SK-N-SH (cell line): ENCODE measurements around the gene UBE2G2. TPM values are rescaled to one million over a fixed set of nuclear protein-coding genes. Genes with fewer than 3 reads are reported as not detected.

Source experiments
- CTCF ChIA-PET: fragments of 300-600, 350-600 bp; formaldehyde crosslinking; extraction: SDS; loops from one replicate; lab custom pipeline; 2021; lab: Yijun Ruan, JAX
- POLR2A ChIA-PET: fragments of 350-600 bp; sonication (Branson Sonifier 250); formaldehyde crosslinking; extraction: SDS; loops from one replicate; lab custom pipeline; 2020; ENCODE audit warnings: antibody characterized with exemption, inconsistent platforms; lab: Yijun Ruan, JAX
- DNase-seq: peaks from one replicate; pipeline ENCODE4 v3.0.0; 2012
- H2AFZ ChIP-seq: fragments of 200-600 bp; sonication (generic); 2 replicates; pipeline ENCODE4 v1.8.1; 2016; ENCODE audit warnings: antibody characterized with exemption, mild to moderate bottlenecking, low read depth
- H3F3A ChIP-seq: fragments of 200-600 bp; sonication (generic); replicated peaks from 2 replicates; pipeline ENCODE3; 2016; ENCODE audit warnings: antibody characterized with exemption, mild to moderate bottlenecking; ENCODE audit not compliant: insufficient read depth
- H3K27ac ChIP-seq, 2 experiments: fragments of 200-500 bp in 1 of 2; fragments of 200-600 bp in 1 of 2; sonication (Bioruptor generic) in 1 of 2; sonication (generic), shearing (Covaris generic) in 1 of 2; 2 replicates each; pipeline versions ENCODE4 v1.5.1 to v1.6.1; 2014 to 2016; ENCODE audit warnings: low read depth in 2 of 2, inconsistent platforms in 1 of 2, low read length in 1 of 2, mild to moderate bottlenecking in 1 of 2, mixed read lengths in 1 of 2
- H3K27me3 ChIP-seq: fragments of 200-600 bp; sonication (generic), shearing (Covaris generic); 2 replicates; pipeline ENCODE4 v1.6.1; 2016; ENCODE audit warnings: mixed run types; ENCODE audit not compliant: insufficient read depth
- H3K36me3 ChIP-seq, 2 experiments: fragments of 200-500 bp in 1 of 2; fragments of 200-600 bp in 1 of 2; sonication (Bioruptor generic) in 1 of 2; sonication (generic) in 1 of 2; replicated peaks in 1 of 2; 2 replicates each; pipeline versions ENCODE3 to v1.5.1; 2014 to 2016; ENCODE audit warnings: low read length in 1 of 2, mild to moderate bottlenecking in 1 of 2; ENCODE audit not compliant: insufficient read depth in 2 of 2, control insufficient read depth in 1 of 2
- H3K4me1 ChIP-seq, 2 experiments: fragments of 200-500 bp in 1 of 2; fragments of 200-600 bp in 1 of 2; sonication (Bioruptor generic) in 1 of 2; sonication (generic), shearing (Covaris generic) in 1 of 2; 2 replicates each; pipeline versions ENCODE4 v1.5.1 to v1.6.1; 2014 to 2016; ENCODE audit warnings: low read depth in 1 of 2, low read length in 1 of 2, mixed run types in 1 of 2; ENCODE audit not compliant: insufficient read depth in 2 of 2, control insufficient read depth in 1 of 2
- H3K4me2 ChIP-seq: fragments of 200-600 bp; sonication (generic), shearing (Covaris generic); 2 replicates; pipeline ENCODE4 v1.6.1; 2017; ENCODE audit warnings: mixed run types
- H3K4me3 ChIP-seq, 2 experiments: fragments of 200-500 bp in 1 of 2; fragments of 200-600 bp in 1 of 2; sonication (Bioruptor generic) in 1 of 2; sonication (generic), shearing (Covaris generic) in 1 of 2; 2 replicates each; pipeline versions ENCODE4 v1.5.1 to v1.8.1; 2014 to 2016; ENCODE audit warnings: low read depth in 2 of 2, inconsistent platforms in 1 of 2, low read length in 1 of 2, mild to moderate bottlenecking in 1 of 2, mixed read lengths in 1 of 2, moderate library complexity in 1 of 2
- H3K79me2 ChIP-seq: fragments of 200-600 bp; sonication (generic); 2 replicates; pipeline ENCODE4 v1.8.1; 2017; ENCODE audit warnings: mild to moderate bottlenecking; ENCODE audit not compliant: insufficient read depth
- H3K9ac ChIP-seq: fragments of 200-600 bp; sonication (generic); 2 replicates; pipeline ENCODE4 v1.6.1; 2017; ENCODE audit warnings: mixed run types
- H3K9me2 ChIP-seq: fragments of 200-600 bp; sonication (generic); 2 replicates; pipeline ENCODE4 v1.6.1; 2017; ENCODE audit warnings: mixed run types
- H3K9me3 ChIP-seq: fragments of 200-600 bp; sonication (generic); 2 replicates; pipeline ENCODE4 v1.6.1; 2017; ENCODE audit warnings: mixed run types, mild to moderate bottlenecking, moderate library complexity
- H4K20me1 ChIP-seq: fragments of 200-600 bp; sonication (generic); 2 replicates; pipeline ENCODE4 v1.6.1; 2017; ENCODE audit warnings: mild to moderate bottlenecking, mixed run types; ENCODE audit not compliant: insufficient read depth
- CTCF ChIP-seq: fragments of 200-600 bp; sonication (generic); IDR thresholded peaks from 2 replicates; pipeline ENCODE4 v1.6.1; 2017; ENCODE audit warnings: antibody characterized with exemption, mild to moderate bottlenecking, moderate library complexity
- EP300 ChIP-seq, 2 experiments: IDR thresholded peaks; 2 replicates each; pipeline versions ENCODE4 v1.4.0 to v1.6.1; 2012; ENCODE audit warnings: borderline replicate concordance in 1 of 2, low read depth in 1 of 2, low read length in 1 of 2
- FOXJ3 ChIP-seq: sonication (generic); formaldehyde crosslinking; IDR thresholded peaks from 2 replicates; pipeline ENCODE4 v1.5.1; 2020; ENCODE audit warnings: mild to moderate bottlenecking, missing genetic modification reagents
- GABPA ChIP-seq: IDR thresholded peaks from 2 replicates; pipeline ENCODE4 v1.4.0; 2012; ENCODE audit warnings: low read depth, mild to moderate bottlenecking
- IRF3 ChIP-seq: fragments of 150-350 bp; IDR thresholded peaks from 2 replicates; pipeline ENCODE4 v1.6.1; 2016; ENCODE audit warnings: mild to moderate bottlenecking, low read depth, low read length
- NFIC ChIP-seq: IDR thresholded peaks from 2 replicates; pipeline ENCODE4 v1.4.0; 2012; ENCODE audit warnings: borderline replicate concordance
- POLR2AphosphoS5 ChIP-seq: IDR thresholded peaks from 2 replicates; pipeline ENCODE4 v1.6.1; 2012; ENCODE audit warnings: low read depth, low read length
- RAD21 ChIP-seq: IDR thresholded peaks from 2 replicates; pipeline ENCODE4 v1.6.1; 2012; ENCODE audit warnings: mild to moderate bottlenecking, low read length
- RFX5 ChIP-seq: IDR thresholded peaks from 2 replicates; pipeline ENCODE4 v1.6.1; 2012; ENCODE audit warnings: mild to moderate bottlenecking, improper control_type of control experiment, low read length
- TAF1 ChIP-seq: IDR thresholded peaks from 2 replicates; pipeline ENCODE4 v1.6.1; 2012; ENCODE audit warnings: low read depth, mild to moderate bottlenecking, low read length, moderate library complexity, borderline replicate concordance
- TCF12 ChIP-seq: IDR thresholded peaks from 2 replicates; pipeline ENCODE4 v1.4.0; 2012
- USF2 ChIP-seq: fragments of 150-350 bp; IDR thresholded peaks from 2 replicates; pipeline ENCODE4 v1.6.1; 2017; ENCODE audit warnings: antibody characterized with exemption, low read length, low read depth, borderline replicate concordance
- YY1 ChIP-seq: IDR thresholded peaks from 2 replicates; pipeline ENCODE4 v1.4.0; 2012; ENCODE audit warnings: low read depth, mild to moderate bottlenecking
- WGBS: methylation state at CpG from one replicate; pipeline ENCODE4 v1.1.6; 2017; ENCODE audit warnings: low lambda C conversion rate; 5-methylcytosine and 5-hydroxymethylcytosine counted together
- polyA plus RNA-seq, 3 experiments: library from polyadenylated mRNA; depleted of rRNA; stranded (reverse); fragments of >200 nt; gene quantifications; 2 replicates each; pipeline ENCODE4 v1.2.3, GENCODE V29; 2012
- TF ChIP-seq, protein P1 (sequence below): IDR thresholded peaks from 2 replicates; pipeline ENCODE4 v1.4.0; 2012; ENCODE audit warnings: low read depth, borderline replicate concordance

The UBE2G2 gene
- polyA plus RNA-seq, 1 of the 3 experiments (the other 2 are of a cell fraction), result 129 TPM

- H3K9ac ChIP-seq, result no peak overlapping the region
- no peak overlapping the region for H3K4me2 ChIP-seq
- 66% methylated on average over 11 of the region's 14 CpGs for WGBS
- DNase-seq, result no peak
- no peak overlapping the region for H3K27ac ChIP-seq
- TF ChIP-seq GABPA, result no peak
- no peak for TF ChIP-seq RAD21
- no peak for TF ChIP-seq NFIC
- TF ChIP-seq TAF1, result no peak
- TF ChIP-seq RFX5, result no peak
- no peak for TF ChIP-seq YY1
- no peak for TF ChIP-seq USF2
- no peak for TF ChIP-seq IRF3
- no peak for TF ChIP-seq TCF12
- TF ChIP-seq POLR2AphosphoS5, result no peak
- TF ChIP-seq FOXJ3 (CRISPR knock-in tag), result no peak
- TF ChIP-seq, protein P1, sequence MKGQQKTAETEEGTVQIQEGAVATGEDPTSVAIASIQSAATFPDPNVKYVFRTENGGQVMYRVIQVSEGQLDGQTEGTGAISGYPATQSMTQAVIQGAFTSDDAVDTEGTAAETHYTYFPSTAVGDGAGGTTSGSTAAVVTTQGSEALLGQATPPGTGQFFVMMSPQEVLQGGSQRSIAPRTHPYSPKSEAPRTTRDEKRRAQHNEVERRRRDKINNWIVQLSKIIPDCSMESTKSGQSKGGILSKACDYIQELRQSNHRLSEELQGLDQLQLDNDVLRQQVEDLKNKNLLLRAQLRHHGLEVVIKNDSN, result no peak
- TF ChIP-seq EP300 (IDR thresholded peaks at IDR 0.05; ENCODE audit: borderline replicate concordance in 1 of 2, low read depth in 1 of 2, low read length in 1 of 2), result no peak
- H3K4me3 ChIP-seq, result no peak overlapping the region
- ChIA-PET CTCF (interaction anchor here (0.6 to 1.2 kb wide), 2 partner anchors 10 to 42 kb away, joined by 3 read pairs; no protein-coding TSS in a partner anchor), POLR2A (no interaction called here)
- H3K36me3 ChIP-seq, result no peaks in the 10 kb centered on the region
- H3F3A ChIP-seq, result no peaks in the 10 kb centered on the region
- H3K79me2 ChIP-seq, result no peaks in the 10 kb centered on the region
- H2AFZ ChIP-seq, result no peak overlapping the region
- H3K27me3 ChIP-seq, result no peaks in the 10 kb centered on the region
- no peaks in the 10 kb centered on the region for H3K9me2 ChIP-seq
- H3K4me1 ChIP-seq, result peaks cover 0 to 22% of the 10 kb centered on the region in 2 experiments; a peak in 1 of 4 replicates
- H4K20me1 ChIP-seq, result no peaks in the 10 kb centered on the region
- H3K9me3 ChIP-seq, result no peaks in the 10 kb centered on the region
These were observed 39.8 kb downstream of the UBE2G2 start for GRCh38 chr21:44761747-44762208.

DNA sequence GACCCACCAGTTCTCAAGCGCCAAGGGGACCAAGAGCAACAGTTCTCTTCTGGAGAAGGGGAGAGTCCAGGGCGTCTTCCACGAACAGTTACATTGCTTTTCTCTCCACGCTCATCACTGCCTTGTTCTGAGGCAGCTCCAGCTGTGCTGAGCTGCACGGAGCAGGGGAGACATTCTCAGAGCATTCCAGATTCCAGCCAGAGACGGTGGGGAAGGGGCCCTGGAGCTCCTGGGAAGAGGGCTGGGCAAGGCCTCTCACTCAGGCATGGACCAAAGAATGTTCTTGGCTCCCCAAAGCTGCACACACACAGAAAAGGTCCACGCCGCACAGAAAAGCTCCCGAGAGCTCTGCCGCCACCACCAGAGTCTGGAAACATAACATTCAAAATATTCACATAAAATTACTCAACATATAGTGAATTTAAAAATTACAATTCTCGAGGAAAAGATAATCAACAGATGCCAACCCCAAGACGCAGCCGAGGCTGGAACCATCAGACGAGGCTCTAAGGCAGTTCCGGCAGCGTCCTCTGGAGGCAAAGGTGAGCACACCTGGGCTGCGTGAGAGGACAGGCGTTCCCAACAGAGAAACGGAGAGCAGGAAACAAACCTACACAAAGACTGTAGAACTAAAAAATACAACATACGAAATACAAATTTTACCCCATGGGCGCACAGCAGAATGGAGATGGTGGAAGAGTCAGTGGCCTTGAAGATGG lies 40.5 kb downstream of the UBE2G2 start:
- ChIA-PET CTCF (interaction anchor here (0.7 to 1.2 kb wide), 3 partner anchors 11 to 323 kb away, joined by 3 read pairs; no protein-coding TSS in a partner anchor), POLR2A (no interaction called here)
- Histone ChIP-seq H3K9ac (no peak overlapping the region), H3K27me3 (no peaks in the 10 kb centered on the region), H3K27ac (no peak overlapping the region), H3K79me2 (no peaks in the 10 kb centered on the region), H3K4me1 (peaks cover 0 to 16% of the 10 kb centered on the region in 2 experiments; a peak in 1 of 4 replicates), H3K9me2 (no peaks in the 10 kb centered on the region), H2AFZ (no peak overlapping the region), H4K20me1 (no peaks in the 10 kb centered on the region), H3F3A (no peaks in the 10 kb centered on the region), H3K4me2 (no peak overlapping the region), H3K36me3 (no peaks in the 10 kb centered on the region), H3K9me3 (no peaks in the 10 kb centered on the region), H3K4me3 (no peak overlapping the region)
- 74% methylated on average over 19 of the region's 21 CpGs for WGBS
- TF ChIP-seq CTCF, result peak; percentile 36; the same call in 1 of the 2 replicates
- no peak for TF ChIP-seq YY1
- DNase-seq, result no peak
